ENCODE results near the gene POC1A. TPM values are rescaled to one million over a fixed set of nuclear protein-coding genes. Genes with fewer than 3 reads are reported as not detected.

Gene POC1A
- polyA plus RNA-seq, 1 of the 3 experiments (the other 2 are of a cell fraction) = 11.7 TPM

DNA sequence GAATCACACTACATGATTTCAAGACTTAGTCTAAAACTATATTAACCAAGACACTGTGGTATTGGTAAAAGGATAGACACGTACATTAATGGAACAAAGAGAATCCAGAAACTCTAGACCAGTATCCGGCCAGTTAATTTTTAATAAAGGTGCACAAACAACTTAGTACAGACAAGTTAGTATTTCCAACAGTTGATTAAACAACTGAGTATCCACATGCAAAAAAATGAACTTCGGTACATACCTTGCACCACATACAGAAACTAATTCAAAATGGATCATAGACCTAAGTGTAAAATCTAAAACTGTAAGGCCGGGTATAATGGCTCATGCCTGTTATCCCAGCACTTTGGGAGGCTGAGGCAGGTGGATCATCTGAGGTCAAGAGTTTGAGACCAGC, 51.3 kb downstream of the POC1A start:
- H3K36me3 ChIP-seq (replicated peaks in 1 of 2; ENCODE audit: control insufficient read depth in 1 of 2, insufficient read depth in 2 of 2, low read length in 1 of 2) = peaks cover 2 to 18% of the 10 kb centered on the region in 2 experiments
- no peak overlapping the region for H3K27ac ChIP-seq (ENCODE audit: low read depth in 2 of 2, low read length in 1 of 2)
- no peaks in the 10 kb centered on the region for H4K20me1 ChIP-seq (ENCODE audit: insufficient read depth)
- no peaks in the 10 kb centered on the region for H3K79me2 ChIP-seq (ENCODE audit: insufficient read depth)
- H2AFZ ChIP-seq (ENCODE audit: low read depth) = no peak overlapping the region
- no peak overlapping the region for H3K9ac ChIP-seq
- no peak overlapping the region for H3K4me2 ChIP-seq
- TF ChIP-seq, protein P1, sequence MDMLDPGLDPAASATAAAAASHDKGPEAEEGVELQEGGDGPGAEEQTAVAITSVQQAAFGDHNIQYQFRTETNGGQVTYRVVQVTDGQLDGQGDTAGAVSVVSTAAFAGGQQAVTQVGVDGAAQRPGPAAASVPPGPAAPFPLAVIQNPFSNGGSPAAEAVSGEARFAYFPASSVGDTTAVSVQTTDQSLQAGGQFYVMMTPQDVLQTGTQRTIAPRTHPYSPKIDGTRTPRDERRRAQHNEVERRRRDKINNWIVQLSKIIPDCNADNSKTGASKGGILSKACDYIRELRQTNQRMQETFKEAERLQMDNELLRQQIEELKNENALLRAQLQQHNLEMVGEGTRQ (IDR thresholded peaks at IDR 0.05; ENCODE audit: borderline replicate concordance, low read depth, low read length) = no peak
- TF ChIP-seq, protein P2, sequence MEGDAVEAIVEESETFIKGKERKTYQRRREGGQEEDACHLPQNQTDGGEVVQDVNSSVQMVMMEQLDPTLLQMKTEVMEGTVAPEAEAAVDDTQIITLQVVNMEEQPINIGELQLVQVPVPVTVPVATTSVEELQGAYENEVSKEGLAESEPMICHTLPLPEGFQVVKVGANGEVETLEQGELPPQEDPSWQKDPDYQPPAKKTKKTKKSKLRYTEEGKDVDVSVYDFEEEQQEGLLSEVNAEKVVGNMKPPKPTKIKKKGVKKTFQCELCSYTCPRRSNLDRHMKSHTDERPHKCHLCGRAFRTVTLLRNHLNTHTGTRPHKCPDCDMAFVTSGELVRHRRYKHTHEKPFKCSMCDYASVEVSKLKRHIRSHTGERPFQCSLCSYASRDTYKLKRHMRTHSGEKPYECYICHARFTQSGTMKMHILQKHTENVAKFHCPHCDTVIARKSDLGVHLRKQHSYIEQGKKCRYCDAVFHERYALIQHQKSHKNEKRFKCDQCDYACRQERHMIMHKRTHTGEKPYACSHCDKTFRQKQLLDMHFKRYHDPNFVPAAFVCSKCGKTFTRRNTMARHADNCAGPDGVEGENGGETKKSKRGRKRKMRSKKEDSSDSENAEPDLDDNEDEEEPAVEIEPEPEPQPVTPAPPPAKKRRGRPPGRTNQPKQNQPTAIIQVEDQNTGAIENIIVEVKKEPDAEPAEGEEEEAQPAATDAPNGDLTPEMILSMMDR (IDR thresholded peaks at IDR 0.05) = no peak
- TF ChIP-seq RCOR1 (IDR thresholded peaks at IDR 0.05; ENCODE audit: low read length) (no peak), FOSL2 (IDR thresholded peaks at IDR 0.05; ENCODE audit: borderline replicate concordance, low read depth) (no peak), SMC3 (IDR thresholded peaks at IDR 0.05; ENCODE audit: low read depth, low read length) (no peak), TEAD4 (IDR thresholded peaks at IDR 0.05; ENCODE audit: borderline replicate concordance, insufficient read depth) (no peak), JUND (IDR thresholded peaks at IDR 0.05) (no peak), CHD2 (IDR thresholded peaks at IDR 0.05; ENCODE audit: low read length, partially characterized antibody) (no peak), RFX5 (IDR thresholded peaks at IDR 0.05; ENCODE audit: low read length) (no peak), ELF1 (IDR thresholded peaks at IDR 0.05) (no peak), MEF2A (IDR thresholded peaks at IDR 0.05; ENCODE audit: borderline replicate concordance, low read depth) (no peak), SIN3A (IDR thresholded peaks at IDR 0.05; ENCODE audit: borderline replicate concordance, low read depth, low read length) (no peak), FOXJ3 (CRISPR knock-in tag; IDR thresholded peaks at IDR 0.05) (no peak), TCF12 (IDR thresholded peaks at IDR 0.05) (no peak), MXI1 (IDR thresholded peaks at IDR 0.05; ENCODE audit: low read depth, low read length) (no peak), NRF1 (IDR thresholded peaks at IDR 0.05; ENCODE audit: low read depth, low read length) (no peak), GABPA (IDR thresholded peaks at IDR 0.05; ENCODE audit: low read depth) (no peak)
- TF ChIP-seq, protein P3, sequence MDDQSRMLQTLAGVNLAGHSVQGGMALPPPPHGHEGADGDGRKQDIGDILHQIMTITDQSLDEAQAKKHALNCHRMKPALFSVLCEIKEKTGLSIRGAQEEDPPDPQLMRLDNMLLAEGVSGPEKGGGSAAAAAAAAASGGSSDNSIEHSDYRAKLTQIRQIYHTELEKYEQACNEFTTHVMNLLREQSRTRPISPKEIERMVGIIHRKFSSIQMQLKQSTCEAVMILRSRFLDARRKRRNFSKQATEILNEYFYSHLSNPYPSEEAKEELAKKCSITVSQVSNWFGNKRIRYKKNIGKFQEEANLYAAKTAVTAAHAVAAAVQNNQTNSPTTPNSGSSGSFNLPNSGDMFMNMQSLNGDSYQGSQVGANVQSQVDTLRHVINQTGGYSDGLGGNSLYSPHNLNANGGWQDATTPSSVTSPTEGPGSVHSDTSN (IDR thresholded peaks at IDR 0.05) = no peak
- TF ChIP-seq, protein P4, sequence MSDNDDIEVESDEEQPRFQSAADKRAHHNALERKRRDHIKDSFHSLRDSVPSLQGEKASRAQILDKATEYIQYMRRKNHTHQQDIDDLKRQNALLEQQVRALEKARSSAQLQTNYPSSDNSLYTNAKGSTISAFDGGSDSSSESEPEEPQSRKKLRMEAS (IDR thresholded peaks at IDR 0.05; ENCODE audit: low read depth) = no peak
- TF ChIP-seq, protein P5, sequence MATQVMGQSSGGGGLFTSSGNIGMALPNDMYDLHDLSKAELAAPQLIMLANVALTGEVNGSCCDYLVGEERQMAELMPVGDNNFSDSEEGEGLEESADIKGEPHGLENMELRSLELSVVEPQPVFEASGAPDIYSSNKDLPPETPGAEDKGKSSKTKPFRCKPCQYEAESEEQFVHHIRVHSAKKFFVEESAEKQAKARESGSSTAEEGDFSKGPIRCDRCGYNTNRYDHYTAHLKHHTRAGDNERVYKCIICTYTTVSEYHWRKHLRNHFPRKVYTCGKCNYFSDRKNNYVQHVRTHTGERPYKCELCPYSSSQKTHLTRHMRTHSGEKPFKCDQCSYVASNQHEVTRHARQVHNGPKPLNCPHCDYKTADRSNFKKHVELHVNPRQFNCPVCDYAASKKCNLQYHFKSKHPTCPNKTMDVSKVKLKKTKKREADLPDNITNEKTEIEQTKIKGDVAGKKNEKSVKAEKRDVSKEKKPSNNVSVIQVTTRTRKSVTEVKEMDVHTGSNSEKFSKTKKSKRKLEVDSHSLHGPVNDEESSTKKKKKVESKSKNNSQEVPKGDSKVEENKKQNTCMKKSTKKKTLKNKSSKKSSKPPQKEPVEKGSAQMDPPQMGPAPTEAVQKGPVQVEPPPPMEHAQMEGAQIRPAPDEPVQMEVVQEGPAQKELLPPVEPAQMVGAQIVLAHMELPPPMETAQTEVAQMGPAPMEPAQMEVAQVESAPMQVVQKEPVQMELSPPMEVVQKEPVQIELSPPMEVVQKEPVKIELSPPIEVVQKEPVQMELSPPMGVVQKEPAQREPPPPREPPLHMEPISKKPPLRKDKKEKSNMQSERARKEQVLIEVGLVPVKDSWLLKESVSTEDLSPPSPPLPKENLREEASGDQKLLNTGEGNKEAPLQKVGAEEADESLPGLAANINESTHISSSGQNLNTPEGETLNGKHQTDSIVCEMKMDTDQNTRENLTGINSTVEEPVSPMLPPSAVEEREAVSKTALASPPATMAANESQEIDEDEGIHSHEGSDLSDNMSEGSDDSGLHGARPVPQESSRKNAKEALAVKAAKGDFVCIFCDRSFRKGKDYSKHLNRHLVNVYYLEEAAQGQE (IDR thresholded peaks at IDR 0.05; ENCODE audit: low read depth, low read length) = no peak
- WGBS (ENCODE audit: low lambda C conversion rate) = 95% methylated on average over 4 of the region's 4 CpGs
- ChIA-PET CTCF (no interaction called here), POLR2A (no interaction called here)
- H3F3A ChIP-seq (replicated peaks; ENCODE audit: insufficient read depth) = no peaks in the 10 kb centered on the region
- DNase-seq = no peak
- no peaks in the 10 kb centered on the region for H3K27me3 ChIP-seq (ENCODE audit: insufficient read depth)
- no peaks in the 10 kb centered on the region for H3K9me3 ChIP-seq
- H3K9me2 ChIP-seq = 0 out of 2 replicates have a peak, but pooled peaks cover 6% of the 10 kb centered on the region
- H3K4me3 ChIP-seq (ENCODE audit: low read depth in 2 of 2, low read length in 1 of 2) = no peak overlapping the region
- H3K4me1 ChIP-seq (ENCODE audit: control insufficient read depth in 1 of 2, insufficient read depth in 2 of 2, low read depth in 1 of 2, low read length in 1 of 2) = peaks cover 0 to 6% of the 10 kb centered on the region in 2 experiments; a peak in 2 of 4 replicates
